ENCODE measurements around the gene ARHGEF10L. TPM values are rescaled to one million over a fixed set of nuclear protein-coding genes. Genes with fewer than 3 reads are reported as not detected.

ARHGEF10L gene
- polyA plus RNA-seq, 1 donor = 85.1 TPM

DNA sequence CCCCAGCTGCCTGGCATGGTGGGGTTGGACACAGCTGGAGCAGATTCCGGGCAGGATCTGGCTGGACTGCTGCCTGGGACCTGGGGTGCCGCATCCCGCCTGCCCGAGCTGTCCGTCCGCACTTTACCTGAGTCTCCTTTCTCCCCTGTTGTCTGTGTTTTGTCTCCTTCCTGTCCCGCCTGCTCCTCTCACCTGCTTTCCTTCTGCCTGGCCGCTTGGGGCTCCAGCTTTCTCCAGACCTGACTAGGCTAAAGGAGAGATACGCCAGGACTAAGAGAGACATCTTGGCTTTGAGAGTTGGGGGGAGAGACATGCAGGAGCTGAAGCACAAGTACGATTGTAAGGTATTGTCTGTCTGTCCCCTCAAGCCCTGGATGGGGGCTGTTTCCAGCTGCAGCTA is 73.3 kb downstream of the ARHGEF10L start:
- no peaks in the 10 kb centered on the region for H3K4me1 ChIP-seq (ENCODE audit: control insufficient read depth, insufficient read depth, low read length)
- H3K4me3 ChIP-seq (ENCODE audit: low read length) = no peak overlapping the region
- peaks cover 98% of the 10 kb centered on the region for H3K36me3 ChIP-seq (ENCODE audit: control insufficient read depth, insufficient read depth, low read length)
- DNase-seq = no peak
- H3K9me3 ChIP-seq (ENCODE audit: control insufficient read depth, low read depth, low read length) = no peaks in the 10 kb centered on the region
- WGBS (ENCODE audit: insufficient coverage, low lambda C conversion rate) = 100% methylated on average over 1 of the region's 10 CpGs
- no peak overlapping the region for H3K27ac ChIP-seq (ENCODE audit: low read length)
- H3K27me3 ChIP-seq (ENCODE audit: control insufficient read depth, insufficient read depth, low read length) = no peaks in the 10 kb centered on the region

DNA sequence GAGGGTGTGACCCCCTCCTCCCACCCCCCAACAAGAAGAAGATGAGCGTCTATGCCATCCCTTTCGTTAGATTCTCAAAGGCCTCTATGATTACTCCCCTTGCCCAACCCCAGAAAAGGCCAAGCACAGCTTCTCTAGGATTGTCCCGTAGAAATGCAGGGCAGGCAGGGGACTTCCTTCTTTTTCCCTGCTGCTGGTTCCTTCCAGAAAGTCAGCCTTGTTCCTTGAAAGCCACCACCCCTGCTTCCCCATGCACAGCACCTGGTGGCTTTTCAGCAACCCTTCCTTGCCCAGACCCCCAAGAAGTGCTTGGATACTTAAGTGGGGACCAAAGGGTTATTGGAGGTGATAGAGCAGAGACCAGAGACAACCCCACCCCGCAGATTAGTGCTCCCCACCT is 75.1 kb downstream of the ARHGEF10L start:
- no peak overlapping the region for H3K4me3 ChIP-seq (ENCODE audit: low read length)
- H3K36me3 ChIP-seq (ENCODE audit: control insufficient read depth, insufficient read depth, low read length) = peaks cover 98% of the 10 kb centered on the region
- no peaks in the 10 kb centered on the region for H3K9me3 ChIP-seq (ENCODE audit: control insufficient read depth, low read depth, low read length)
- no peak for DNase-seq
- no CpG with 5 or more reads among the region's 4 CpGs for WGBS (ENCODE audit: insufficient coverage, low lambda C conversion rate)
- no peaks in the 10 kb centered on the region for H3K4me1 ChIP-seq (ENCODE audit: control insufficient read depth, insufficient read depth, low read length)
- no peak overlapping the region for H3K27ac ChIP-seq (ENCODE audit: low read length)
- no peaks in the 10 kb centered on the region for H3K27me3 ChIP-seq (ENCODE audit: control insufficient read depth, insufficient read depth, low read length)

DNA sequence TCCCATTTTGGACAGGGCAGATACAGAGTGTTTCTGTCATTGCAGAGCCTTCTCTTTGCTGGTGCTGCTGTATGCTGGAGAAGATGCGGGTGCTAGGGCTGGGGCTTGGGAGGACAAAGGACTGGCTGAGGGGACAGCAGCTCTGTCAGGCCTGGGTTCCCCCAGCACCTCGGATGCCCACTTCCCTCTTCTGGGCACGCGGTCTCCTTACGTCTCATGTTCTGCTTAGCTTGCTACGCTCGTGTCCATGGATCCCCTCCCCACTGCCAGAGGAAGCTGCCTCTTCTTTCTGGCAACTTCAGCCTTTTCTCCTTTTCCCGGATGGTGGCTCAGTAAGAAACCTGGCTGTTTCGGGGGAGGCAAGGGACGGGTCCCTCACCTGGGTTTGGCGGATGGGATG is 75.7 kb downstream of the ARHGEF10L start:
- Histone ChIP-seq H3K4me3 (ENCODE audit: low read length) (no peak overlapping the region), H3K4me1 (ENCODE audit: control insufficient read depth, insufficient read depth, low read length) (no peaks in the 10 kb centered on the region), H3K9me3 (ENCODE audit: control insufficient read depth, low read depth, low read length) (no peaks in the 10 kb centered on the region), H3K27ac (ENCODE audit: low read length) (no peak overlapping the region), H3K27me3 (ENCODE audit: control insufficient read depth, insufficient read depth, low read length) (no peaks in the 10 kb centered on the region), H3K36me3 (ENCODE audit: control insufficient read depth, insufficient read depth, low read length) (peaks cover 97% of the 10 kb centered on the region)
- no peak for DNase-seq
- no CpG with 5 or more reads among the region's 11 CpGs for WGBS (ENCODE audit: insufficient coverage, low lambda C conversion rate)

DNA sequence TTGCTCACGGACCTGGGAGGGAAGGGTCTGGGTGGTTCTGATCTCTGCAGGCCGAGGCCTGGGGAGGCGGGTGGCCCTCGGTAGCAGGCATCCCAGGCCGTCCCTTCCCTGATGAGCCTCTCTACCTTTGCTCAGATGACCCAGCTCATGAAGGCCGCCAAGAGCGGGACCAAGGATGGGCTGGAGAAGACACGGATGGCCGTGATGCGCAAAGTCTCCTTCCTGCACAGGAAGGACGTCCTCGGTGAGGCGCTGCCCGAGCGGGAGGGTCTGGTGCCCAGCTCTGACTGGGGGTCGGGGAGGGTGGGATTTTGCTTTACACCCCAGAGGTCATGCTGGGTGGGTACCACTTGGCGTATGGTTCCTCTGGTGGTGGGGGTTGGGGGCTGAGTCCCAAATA is 76.5 kb downstream of the ARHGEF10L start:
- no peak overlapping the region for H3K27ac ChIP-seq (ENCODE audit: low read length)
- no peak overlapping the region for H3K4me3 ChIP-seq (ENCODE audit: low read length)
- DNase-seq = no peak
- no CpG with 5 or more reads among the region's 17 CpGs for WGBS (ENCODE audit: insufficient coverage, low lambda C conversion rate)
- no peaks in the 10 kb centered on the region for H3K4me1 ChIP-seq (ENCODE audit: control insufficient read depth, insufficient read depth, low read length)
- H3K9me3 ChIP-seq (ENCODE audit: control insufficient read depth, low read depth, low read length) = no peaks in the 10 kb centered on the region
- H3K27me3 ChIP-seq (ENCODE audit: control insufficient read depth, insufficient read depth, low read length) = no peaks in the 10 kb centered on the region
- H3K36me3 ChIP-seq (ENCODE audit: control insufficient read depth, insufficient read depth, low read length) = peaks cover 96% of the 10 kb centered on the region

DNA sequence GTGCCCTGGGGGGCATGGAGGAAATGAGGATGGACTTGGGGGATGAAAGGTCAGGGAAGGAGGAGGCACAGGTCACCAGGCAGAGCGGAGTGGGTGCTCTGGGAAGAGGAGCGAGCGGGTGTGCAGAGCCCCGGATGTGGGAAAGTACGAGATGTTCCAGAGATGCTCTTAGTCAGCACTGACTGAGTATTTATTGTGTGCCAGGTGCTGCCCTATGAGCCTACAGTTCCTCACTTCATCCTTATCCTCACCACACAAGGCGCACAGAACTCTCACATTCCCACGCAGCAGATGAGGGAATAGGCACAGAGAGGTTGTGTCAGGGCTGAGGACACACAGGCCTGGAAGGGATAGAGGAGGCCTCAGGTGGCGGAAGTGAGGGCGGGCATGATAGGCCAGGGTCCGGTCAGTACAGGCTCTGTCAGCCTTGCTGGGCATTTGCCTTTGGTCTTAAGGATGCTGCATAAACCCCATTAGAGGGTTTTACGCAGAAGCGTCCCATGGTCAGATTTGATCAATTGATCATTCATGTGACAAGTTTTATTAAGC is 77.3 kb downstream of the ARHGEF10L start:
- no peaks in the 10 kb centered on the region for H3K4me1 ChIP-seq (ENCODE audit: control insufficient read depth, insufficient read depth, low read length)
- no peak for DNase-seq
- H3K9me3 ChIP-seq (ENCODE audit: control insufficient read depth, low read depth, low read length) = no peaks in the 10 kb centered on the region
- H3K4me3 ChIP-seq (ENCODE audit: low read length) = no peak overlapping the region
- H3K36me3 ChIP-seq (ENCODE audit: control insufficient read depth, insufficient read depth, low read length) = peaks cover 93% of the 10 kb centered on the region
- H3K27me3 ChIP-seq (ENCODE audit: control insufficient read depth, insufficient read depth, low read length) = no peaks in the 10 kb centered on the region
- 100% methylated on average over 2 of the region's 12 CpGs for WGBS (ENCODE audit: insufficient coverage, low lambda C conversion rate)
- no peak overlapping the region for H3K27ac ChIP-seq (ENCODE audit: low read length)

DNA sequence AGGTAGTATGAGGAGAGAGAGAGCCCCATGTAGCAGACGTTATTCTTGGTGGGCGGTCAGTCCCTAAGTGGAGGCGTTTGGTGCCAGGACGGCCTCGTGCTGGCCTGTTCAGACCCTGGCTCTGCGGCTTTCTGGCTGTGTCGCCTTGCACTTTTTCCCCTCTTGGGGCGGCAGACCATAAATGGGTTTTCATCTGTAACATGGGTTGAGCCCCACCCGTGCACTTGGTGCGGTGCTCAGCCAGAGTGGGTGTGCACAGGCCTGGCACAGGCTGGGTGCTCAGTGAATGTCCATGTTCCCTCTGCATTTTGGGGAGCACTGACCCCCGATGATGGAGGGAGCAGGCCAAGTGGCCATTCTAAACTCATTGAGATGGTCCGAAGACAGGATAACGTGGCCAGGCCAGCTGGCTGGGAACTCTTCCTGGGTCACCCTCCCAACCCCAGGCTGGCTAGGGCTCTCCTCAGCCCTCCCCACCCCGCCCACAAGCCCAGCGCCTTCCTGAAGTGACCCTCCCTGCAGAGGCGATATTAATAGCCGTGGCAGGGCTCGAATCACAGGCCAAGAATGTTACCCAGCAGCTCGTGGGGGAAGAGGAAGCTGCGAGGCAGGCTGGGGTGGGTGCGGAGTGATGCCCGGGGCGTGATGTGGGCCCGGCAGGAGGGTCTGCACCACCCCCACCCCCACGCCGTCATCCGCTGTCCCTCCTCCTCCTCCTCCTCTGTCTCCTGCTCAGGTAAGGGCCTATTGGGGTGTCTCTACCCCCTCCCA is 78.5 kb downstream of the ARHGEF10L start:
- H3K4me1 ChIP-seq (ENCODE audit: control insufficient read depth, insufficient read depth, low read length) = no peaks in the 10 kb centered on the region
- H3K9me3 ChIP-seq (ENCODE audit: control insufficient read depth, low read depth, low read length) = no peaks in the 10 kb centered on the region
- H3K27me3 ChIP-seq (ENCODE audit: control insufficient read depth, insufficient read depth, low read length) = no peaks in the 10 kb centered on the region
- no peak for DNase-seq
- H3K4me3 ChIP-seq (ENCODE audit: low read length) = no peak overlapping the region
- WGBS (ENCODE audit: insufficient coverage, low lambda C conversion rate) = no CpG with 5 or more reads among the region's 27 CpGs
- H3K27ac ChIP-seq (ENCODE audit: low read length) = no peak overlapping the region
- H3K36me3 ChIP-seq (ENCODE audit: control insufficient read depth, insufficient read depth, low read length) = peaks cover 93% of the 10 kb centered on the region

DNA sequence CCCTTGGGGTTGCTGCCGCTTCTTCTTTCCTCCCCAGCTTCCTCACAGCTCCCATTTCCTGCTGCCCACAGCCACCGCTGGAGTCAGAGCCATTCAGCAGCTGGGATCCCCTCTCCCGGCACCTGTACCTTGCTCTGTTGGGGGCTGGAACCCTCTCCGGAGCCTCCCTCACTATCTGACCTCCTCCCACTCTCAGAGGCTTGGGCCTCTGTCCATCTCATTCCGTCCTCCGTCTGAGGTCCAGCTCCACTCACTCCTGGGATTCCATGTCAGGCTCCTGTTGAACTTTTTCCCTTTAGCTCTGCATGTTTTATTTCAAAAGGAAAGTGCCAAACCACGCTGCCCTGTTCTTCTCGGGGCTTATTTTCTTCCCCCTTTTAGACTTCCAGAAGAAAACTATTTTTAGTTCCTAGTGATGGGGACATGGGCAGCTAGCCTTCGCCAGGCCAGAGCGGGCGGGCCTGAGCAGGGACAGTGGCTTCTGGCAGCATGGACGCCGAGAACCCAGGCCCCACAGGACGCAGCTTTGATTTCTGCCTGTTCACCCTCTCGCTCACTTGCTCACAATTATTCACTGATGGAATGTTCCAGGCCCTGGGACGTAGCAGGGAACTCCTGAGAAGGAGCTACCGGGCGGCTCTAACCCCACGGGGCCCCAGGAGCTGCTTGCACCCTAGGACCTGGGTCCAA is 79.2 kb downstream of the ARHGEF10L start:
- Histone ChIP-seq H3K27ac (ENCODE audit: low read length) (no peak overlapping the region), H3K4me3 (ENCODE audit: low read length) (no peak overlapping the region), H3K27me3 (ENCODE audit: control insufficient read depth, insufficient read depth, low read length) (no peaks in the 10 kb centered on the region), H3K36me3 (ENCODE audit: control insufficient read depth, insufficient read depth, low read length) (peaks cover 93% of the 10 kb centered on the region), H3K9me3 (ENCODE audit: control insufficient read depth, low read depth, low read length) (no peaks in the 10 kb centered on the region), H3K4me1 (ENCODE audit: control insufficient read depth, insufficient read depth, low read length) (no peaks in the 10 kb centered on the region)
- no peak for DNase-seq
- no CpG with 5 or more reads among the region's 19 CpGs for WGBS (ENCODE audit: insufficient coverage, low lambda C conversion rate)

DNA sequence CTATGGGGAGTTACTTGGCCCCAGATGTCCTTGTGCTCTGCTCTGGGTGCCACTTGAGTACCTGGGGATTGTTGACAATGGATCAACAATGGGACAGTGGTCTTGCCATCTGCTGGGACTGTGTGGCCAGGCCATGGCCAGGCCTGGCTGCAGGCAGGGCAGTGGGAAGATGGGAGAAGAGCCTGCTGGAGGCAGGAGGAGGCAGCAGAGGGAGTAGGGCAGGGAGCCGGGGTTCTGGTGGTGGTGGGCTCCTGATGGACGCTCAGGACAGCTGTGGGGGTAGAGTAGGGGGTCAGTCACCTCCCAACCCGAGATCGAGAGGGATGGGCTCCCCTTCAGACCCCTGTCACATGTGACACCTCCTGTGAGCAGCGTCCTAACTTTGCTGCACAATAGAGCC is 81.0 kb downstream of the ARHGEF10L start:
- DNase-seq = no peak
- peaks cover 94% of the 10 kb centered on the region for H3K36me3 ChIP-seq (ENCODE audit: control insufficient read depth, insufficient read depth, low read length)
- H3K27ac ChIP-seq (ENCODE audit: low read length) = no peak overlapping the region
- WGBS (ENCODE audit: insufficient coverage, low lambda C conversion rate) = no CpG with 5 or more reads among the region's 5 CpGs
- no peaks in the 10 kb centered on the region for H3K27me3 ChIP-seq (ENCODE audit: control insufficient read depth, insufficient read depth, low read length)
- no peaks in the 10 kb centered on the region for H3K9me3 ChIP-seq (ENCODE audit: control insufficient read depth, low read depth, low read length)
- H3K4me3 ChIP-seq (ENCODE audit: low read length) = no peak overlapping the region
- no peaks in the 10 kb centered on the region for H3K4me1 ChIP-seq (ENCODE audit: control insufficient read depth, insufficient read depth, low read length)

DNA sequence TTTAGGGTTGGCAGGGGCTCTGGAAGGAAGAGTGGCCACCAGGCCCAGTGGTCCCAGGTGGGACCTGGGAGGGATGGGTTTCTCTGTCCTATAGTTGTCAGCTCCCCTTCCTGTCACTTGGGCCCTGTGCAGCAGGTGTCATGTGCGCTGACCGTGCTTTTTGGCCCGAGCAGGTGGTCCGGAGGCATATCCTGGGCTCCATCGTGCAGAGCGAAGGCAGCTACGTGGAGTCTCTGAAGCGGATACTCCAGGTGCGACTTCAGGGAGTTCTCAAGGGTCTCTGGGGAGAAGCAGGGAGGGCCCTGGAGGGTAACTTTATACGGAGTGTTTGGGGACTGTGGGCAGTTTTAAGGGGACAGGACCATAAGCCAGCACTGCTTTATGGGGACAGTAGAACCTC is 82.2 kb downstream of the ARHGEF10L start:
- DNase-seq = no peak
- no peaks in the 10 kb centered on the region for H3K9me3 ChIP-seq (ENCODE audit: control insufficient read depth, low read depth, low read length)
- no peak overlapping the region for H3K27ac ChIP-seq (ENCODE audit: low read length)
- no peaks in the 10 kb centered on the region for H3K27me3 ChIP-seq (ENCODE audit: control insufficient read depth, insufficient read depth, low read length)
- WGBS (ENCODE audit: insufficient coverage, low lambda C conversion rate) = no CpG with 5 or more reads among the region's 10 CpGs
- H3K36me3 ChIP-seq (ENCODE audit: control insufficient read depth, insufficient read depth, low read length) = peaks cover 94% of the 10 kb centered on the region
- no peak overlapping the region for H3K4me3 ChIP-seq (ENCODE audit: low read length)
- H3K4me1 ChIP-seq (ENCODE audit: control insufficient read depth, insufficient read depth, low read length) = no peaks in the 10 kb centered on the region

DNA sequence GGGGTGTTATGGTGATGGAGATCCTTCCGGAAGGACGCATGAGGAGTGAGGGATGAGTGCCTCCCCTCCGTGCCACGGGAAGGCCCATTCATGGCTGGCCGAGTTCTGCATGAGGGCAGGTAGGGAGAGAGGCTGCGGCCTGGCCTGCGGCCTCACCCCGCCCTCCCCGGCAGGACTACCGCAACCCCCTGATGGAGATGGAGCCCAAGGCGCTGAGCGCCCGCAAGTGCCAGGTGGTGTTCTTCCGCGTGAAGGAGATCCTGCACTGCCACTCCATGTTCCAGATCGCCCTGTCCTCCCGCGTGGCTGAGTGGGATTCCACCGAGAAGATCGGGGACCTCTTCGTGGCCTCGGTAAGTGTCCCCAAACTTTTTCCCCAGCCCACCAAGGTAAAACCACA is 83.3 kb downstream of the ARHGEF10L start:
- no peaks in the 10 kb centered on the region for H3K27me3 ChIP-seq (ENCODE audit: control insufficient read depth, insufficient read depth, low read length)
- H3K27ac ChIP-seq (ENCODE audit: low read length) = no peak overlapping the region
- DNase-seq = no peak
- no peaks in the 10 kb centered on the region for H3K4me1 ChIP-seq (ENCODE audit: control insufficient read depth, insufficient read depth, low read length)
- no peak overlapping the region for H3K4me3 ChIP-seq (ENCODE audit: low read length)
- no peaks in the 10 kb centered on the region for H3K9me3 ChIP-seq (ENCODE audit: control insufficient read depth, low read depth, low read length)
- peaks cover 95% of the 10 kb centered on the region for H3K36me3 ChIP-seq (ENCODE audit: control insufficient read depth, insufficient read depth, low read length)
- 93% methylated on average over 3 of the region's 22 CpGs for WGBS (ENCODE audit: insufficient coverage, low lambda C conversion rate)
